Immature natural killer cell (primary cell): ENCODE data around the gene PPP1R2C. TPM values are rescaled to one million over a fixed set of nuclear protein-coding genes. Genes with fewer than 3 reads are reported as not detected.

Source experiments
- DNase-seq, 3 donors: peaks; one replicate each; pipeline ENCODE4 v3.0.0; 2022; ENCODE audit warnings: mixed read lengths in 1 of 3
- H3K27ac Mint-ChIP-seq, 6 donors: one replicate each; pipeline ENCODE4 v1.8.0; 2020; ENCODE audit warnings: mixed read lengths in 6 of 6, mild to moderate bottlenecking in 5 of 6, inconsistent platforms in 4 of 6, moderate library complexity in 3 of 6
- H3K27me3 Mint-ChIP-seq, 3 donors: one replicate each; pipeline ENCODE4 v1.8.0; 2020 to 2021; ENCODE audit warnings: low read depth in 3 of 3, mild to moderate bottlenecking in 3 of 3, mixed read lengths in 3 of 3, moderate library complexity in 3 of 3, inconsistent platforms in 1 of 3
- H3K36me3 Mint-ChIP-seq, 3 donors: one replicate each; pipeline ENCODE4 v1.8.0; 2020; ENCODE audit warnings: mixed read lengths in 3 of 3, inconsistent platforms in 2 of 3, mild to moderate bottlenecking in 2 of 3
- H3K4me1 Mint-ChIP-seq, 2 donors: one replicate each; pipeline ENCODE4 v1.8.0; 2020; ENCODE audit warnings: inconsistent platforms in 2 of 2, mild to moderate bottlenecking in 2 of 2, mixed read lengths in 2 of 2, moderate library complexity in 1 of 2
- H3K4me3 Mint-ChIP-seq, 5 donors: one replicate each; pipeline ENCODE4 v1.8.0; 2020; ENCODE audit warnings: mild to moderate bottlenecking in 5 of 5, mixed read lengths in 5 of 5, inconsistent platforms in 3 of 5, moderate library complexity in 3 of 5
- H3K9me3 Mint-ChIP-seq, 6 donors: one replicate each; pipeline ENCODE4 v1.8.0; 2020; ENCODE audit warnings: mild to moderate bottlenecking in 6 of 6, mixed read lengths in 6 of 6, inconsistent platforms in 4 of 6, moderate library complexity in 3 of 6
- polyA plus RNA-seq, 3 donors: library from polyadenylated mRNA; unstranded; fragments of 300-500 nt; fragmentation: Illumina TruSeq; gene quantifications; one replicate each; pipeline ENCODE4 v1.2.3, GENCODE V29; 2021

PPP1R2C gene
- polyA plus RNA-seq, 3 donors from 2014 or later = 0.24 TPM; not detected in 2

- peaks cover 7 to 9% of the 10 kb centered on the region in 2 donors for H3K4me1 Mint-ChIP-seq
- H3K36me3 Mint-ChIP-seq = no peaks in the 10 kb centered on the region
- peaks cover 0 to 2% (median 0%) of the 10 kb centered on the region in 3 donors for H3K27me3 Mint-ChIP-seq
- no peak overlapping the region for H3K27ac Mint-ChIP-seq
- DNase-seq = no peak
- H3K4me3 Mint-ChIP-seq = no peak overlapping the region
- no peaks in the 10 kb centered on the region for H3K9me3 Mint-ChIP-seq
These were observed 42.7 kb downstream of the PPP1R2C start for GRCh38 chrX:42735250-42735649.

DNA sequence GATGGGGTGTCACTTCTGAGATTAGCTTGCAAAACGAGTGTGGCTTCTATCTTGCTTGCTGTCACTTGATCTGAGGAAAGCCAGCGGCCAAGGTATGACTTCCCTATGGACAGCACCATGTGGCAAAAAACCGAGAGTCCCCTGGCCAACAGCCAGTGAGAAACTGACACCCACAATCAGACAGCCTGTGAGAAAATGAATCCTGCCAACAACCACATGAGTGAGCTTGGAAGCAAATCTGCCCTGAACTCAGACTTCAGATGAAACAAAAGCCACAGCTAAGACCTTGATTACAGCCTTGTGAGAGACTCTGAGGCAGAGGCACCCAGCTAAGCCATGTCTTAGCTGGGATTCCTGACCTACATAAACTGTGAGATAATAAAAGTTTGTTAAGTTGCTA, 45.5 kb downstream of the PPP1R2C start:
- Mint-ChIP-seq H3K27me3 (no peaks in the 10 kb centered on the region), H3K4me3 (peak overlapping the region in 1 of 5 donors; percentile 38), H3K9me3 (peaks cover 0 to 3% (median 0%) of the 10 kb centered on the region in 6 donors), H3K36me3 (no peaks in the 10 kb centered on the region), H3K4me1 (no peaks in the 10 kb centered on the region), H3K27ac (peak overlapping the region in 1 of 6 donors; percentile 26)
- peak; percentile 37 to 54 (median 39) for DNase-seq
